ENCODE results near the gene KCNH6. TPM values are rescaled to one million over a fixed set of nuclear protein-coding genes. Genes with fewer than 3 reads are reported as not detected.

The KCNH6 gene
- total and polyA plus RNA-seq, 9 of the 15 experiments (the other 6 are each of a cell fraction or from before 2014, with no cell fraction given) = not detected

DNA sequence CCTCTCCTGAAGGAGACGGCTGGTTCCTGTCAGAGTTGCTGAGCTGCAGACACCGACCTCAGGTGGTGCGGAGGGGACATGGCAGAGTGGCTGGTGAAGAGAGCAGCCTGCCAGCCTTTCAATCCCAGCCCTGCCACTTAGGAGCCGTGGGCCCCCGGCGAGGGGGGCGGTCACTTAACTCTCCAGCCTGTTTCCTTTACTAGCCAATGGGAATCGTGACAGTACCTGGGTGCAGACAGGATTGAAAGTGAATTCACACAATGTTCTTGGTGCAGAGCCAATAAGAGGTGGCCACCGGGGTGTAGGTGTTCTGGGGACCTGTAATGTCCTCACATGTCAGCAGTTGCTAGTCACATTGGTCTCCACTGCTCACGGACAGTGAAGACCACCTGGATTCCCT, 32.8 kb upstream of the KCNH6 start:
- CTCF ChIA-PET (ENCODE audit: low intra/inter-chr PET ratio) = no interaction called here
- Histone ChIP-seq H3K27me3 (ENCODE audit: control insufficient read depth in 2 of 2, insufficient read depth in 2 of 2, low read length in 2 of 2) (peaks cover 49 to 76% of the 10 kb centered on the region in 2 experiments; a peak in 4 of 5 replicates), H3K36me3 (ENCODE audit: control insufficient read depth, insufficient read depth, low read length) (no peaks in the 10 kb centered on the region), H3K4me1 (replicated peaks in 1 of 2; ENCODE audit: control insufficient read depth in 2 of 2, insufficient read depth in 2 of 2, low read length in 2 of 2) (peaks cover 0 to 13% of the 10 kb centered on the region in 2 experiments; a peak in 2 of 5 replicates), H2AFZ (ENCODE audit: low read depth, low read length) (no peak overlapping the region), H3K4me2 (ENCODE audit: insufficient read depth, low read length) (no peak overlapping the region), H4K20me1 (replicated peaks; ENCODE audit: control insufficient read depth, insufficient read depth, low read length) (peaks cover under 1% of the 10 kb centered on the region; the same call in 1 of the 2 replicates), H3K9ac (ENCODE audit: insufficient read depth in 1 of 2, low read depth in 2 of 2, low read length in 2 of 2) (peak overlapping the region in 1 of 2 experiments; percentile 61; a peak in 1 of 4 replicates), H3K4me3 (no peak overlapping the region), H3K9me3 (replicated peaks; ENCODE audit: control insufficient read depth, insufficient read depth, low read depth, low read length) (no peaks in the 10 kb centered on the region), H3K79me2 (ENCODE audit: control insufficient read depth, insufficient read depth, low read length) (no peaks in the 10 kb centered on the region), H3K9me1 (ENCODE audit: control insufficient read depth, insufficient read depth, low read length) (no peaks in the 10 kb centered on the region), H3K27ac (ENCODE audit: extremely low read depth, low read depth, low read length) (no peak overlapping the region)
- WGBS (ENCODE audit: insufficient coverage, low coverage, missing lambda C conversion rate) = 9% methylated on average over 10 of the region's 10 CpGs
- TF ChIP-seq, protein P1, sequence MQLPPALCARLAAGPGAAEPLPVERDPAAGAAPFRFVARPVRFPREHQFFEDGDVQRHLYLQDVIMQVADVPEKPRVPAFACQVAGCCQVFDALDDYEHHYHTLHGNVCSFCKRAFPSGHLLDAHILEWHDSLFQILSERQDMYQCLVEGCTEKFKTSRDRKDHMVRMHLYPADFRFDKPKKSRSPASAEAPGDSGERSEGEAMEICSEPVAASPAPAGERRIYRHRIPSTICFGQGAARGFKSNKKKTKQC (CRISPR knock-in tag; IDR thresholded peaks at IDR 0.05) = no peak
- TF ChIP-seq NFIC (IDR thresholded peaks at IDR 0.05) = 0 out of 2 replicates have a peak, but pooled peaks have one; percentile 11
- TF ChIP-seq ZNF696 (CRISPR knock-in tag; conservative IDR thresholded peaks at IDR 0.05) = no peak
- TF ChIP-seq TCF7 (IDR thresholded peaks at IDR 0.05; ENCODE audit: borderline replicate concordance) = no peak
- TF ChIP-seq ZNF347 (CRISPR knock-in tag; IDR thresholded peaks at IDR 0.05; ENCODE audit: low read depth) = no peak
- no peak for TF ChIP-seq PHTF2 (CRISPR knock-in tag; IDR thresholded peaks at IDR 0.05)
- no peak for TF ChIP-seq EZH2 (IDR thresholded peaks at IDR 0.05; ENCODE audit: borderline replicate concordance, low read depth, low read length)
- TF ChIP-seq, protein P2, sequence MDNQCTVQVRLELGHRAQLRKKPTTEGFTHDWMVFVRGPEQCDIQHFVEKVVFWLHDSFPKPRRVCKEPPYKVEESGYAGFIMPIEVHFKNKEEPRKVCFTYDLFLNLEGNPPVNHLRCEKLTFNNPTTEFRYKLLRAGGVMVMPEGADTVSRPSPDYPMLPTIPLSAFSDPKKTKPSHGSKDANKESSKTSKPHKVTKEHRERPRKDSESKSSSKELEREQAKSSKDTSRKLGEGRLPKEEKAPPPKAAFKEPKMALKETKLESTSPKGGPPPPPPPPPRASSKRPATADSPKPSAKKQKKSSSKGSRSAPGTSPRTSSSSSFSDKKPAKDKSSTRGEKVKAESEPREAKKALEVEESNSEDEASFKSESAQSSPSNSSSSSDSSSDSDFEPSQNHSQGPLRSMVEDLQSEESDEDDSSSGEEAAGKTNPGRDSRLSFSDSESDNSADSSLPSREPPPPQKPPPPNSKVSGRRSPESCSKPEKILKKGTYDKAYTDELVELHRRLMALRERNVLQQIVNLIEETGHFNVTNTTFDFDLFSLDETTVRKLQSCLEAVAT (IDR thresholded peaks at IDR 0.05) = no peak
- TF ChIP-seq, protein P3, sequence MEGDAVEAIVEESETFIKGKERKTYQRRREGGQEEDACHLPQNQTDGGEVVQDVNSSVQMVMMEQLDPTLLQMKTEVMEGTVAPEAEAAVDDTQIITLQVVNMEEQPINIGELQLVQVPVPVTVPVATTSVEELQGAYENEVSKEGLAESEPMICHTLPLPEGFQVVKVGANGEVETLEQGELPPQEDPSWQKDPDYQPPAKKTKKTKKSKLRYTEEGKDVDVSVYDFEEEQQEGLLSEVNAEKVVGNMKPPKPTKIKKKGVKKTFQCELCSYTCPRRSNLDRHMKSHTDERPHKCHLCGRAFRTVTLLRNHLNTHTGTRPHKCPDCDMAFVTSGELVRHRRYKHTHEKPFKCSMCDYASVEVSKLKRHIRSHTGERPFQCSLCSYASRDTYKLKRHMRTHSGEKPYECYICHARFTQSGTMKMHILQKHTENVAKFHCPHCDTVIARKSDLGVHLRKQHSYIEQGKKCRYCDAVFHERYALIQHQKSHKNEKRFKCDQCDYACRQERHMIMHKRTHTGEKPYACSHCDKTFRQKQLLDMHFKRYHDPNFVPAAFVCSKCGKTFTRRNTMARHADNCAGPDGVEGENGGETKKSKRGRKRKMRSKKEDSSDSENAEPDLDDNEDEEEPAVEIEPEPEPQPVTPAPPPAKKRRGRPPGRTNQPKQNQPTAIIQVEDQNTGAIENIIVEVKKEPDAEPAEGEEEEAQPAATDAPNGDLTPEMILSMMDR (IDR thresholded peaks at IDR 0.05 in 2 of 3, conservative IDR thresholded peaks at IDR 0.05 in 1 of 3; ENCODE audit: insufficient read depth in 2 of 3, low read depth in 1 of 3, low read length in 3 of 3) = 0 out of 6 replicates have a peak, but pooled peaks of 1 of the 3 experiments have one; percentile 8
- FAIRE-seq (no peak), ATAC-seq (no peak), DNase-seq (ENCODE audit: extremely low read depth in 1 of 4, low spot score in 3 of 4) (no peak)
- intact Hi-C loops (cut with micrococcal nuclease) (no loop called here), in situ Hi-C loops (cut with MboI) (no loop called here)
- no TSS peak for BruUV-seq (replicated peaks)
- POLR2A ChIA-PET = interaction anchor here (1.1 kb wide), 1 partner anchor 10 kb away, joined by 7 read pairs; no protein-coding TSS in a partner anchor
